Thyroid gland (tissue), 4 donors: ENCODE data around the gene FCRL4. TPM values are rescaled to one million over a fixed set of nuclear protein-coding genes. Genes with fewer than 3 reads are reported as not detected.

Experiments used
- total RNA-seq, 4 donors: library from RNA; depleted of rRNA; stranded (reverse); fragments of >200 nt; gene quantifications; one replicate each; pipeline ENCODE4 v1.2.3, GENCODE V29; 2016

The FCRL4 gene
- total RNA-seq, 4 donors from 2014 or later = not detected

Other genes starting within 250 kb of the FCRL4 start
- gene FCRL5, start 45.6 kb downstream of the FCRL4 start, total RNA-seq = 1 to 10 TPM in 1 of 4 donors, under 1 TPM in 1, not detected in 2; 0.15 to 1.2 TPM
- under 1 TPM in 2 of 4 donors, not detected in 2; 0.13 to 0.20 TPM for gene FCRL3, start 102.7 kb upstream of the FCRL4 start, total RNA-seq
- gene FCRL2, start 179.0 kb upstream of the FCRL4 start, total RNA-seq = not detected
- not detected for gene FCRL1, start 222.0 kb upstream of the FCRL4 start, total RNA-seq
- gene CD5L, start 243.7 kb upstream of the FCRL4 start, total RNA-seq = not detected